ENCODE results near the gene KCNH4. TPM values are rescaled to one million over a fixed set of nuclear protein-coding genes. Genes with fewer than 3 reads are reported as not detected.

KCNH4 gene
- total RNA-seq, 1 donor from 2014 or later, result not detected

DNA sequence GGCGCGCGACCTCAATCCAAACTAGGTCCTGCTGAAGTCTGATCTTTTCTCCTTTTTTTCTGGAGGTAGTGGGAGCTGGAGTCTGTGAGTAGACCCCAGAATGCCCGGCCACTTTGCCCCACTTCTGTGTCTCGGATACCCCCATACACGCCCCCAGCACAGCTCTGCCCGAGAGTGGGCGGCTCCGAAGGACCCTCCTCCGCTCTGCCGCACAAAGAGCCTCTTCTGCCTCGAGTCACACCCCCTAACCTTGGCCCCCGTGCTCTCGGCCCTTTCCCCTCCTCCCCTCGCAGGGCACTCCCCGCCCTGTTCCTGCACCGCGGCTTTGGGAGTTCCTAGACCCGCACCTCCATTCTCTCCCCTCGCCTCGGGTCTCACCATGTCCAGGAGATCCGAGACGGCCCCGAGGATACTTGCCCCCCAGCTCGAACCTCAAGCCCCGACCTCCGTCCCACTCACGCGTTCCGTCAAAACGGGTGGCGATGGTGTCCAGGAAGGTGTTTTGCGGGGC, 476 bp downstream of the KCNH4 start:
- no peak for TF ChIP-seq CTCF (IDR thresholded peaks at IDR 0.05; ENCODE audit: insufficient read depth, low read length, poor library complexity, severe bottlenecking)
- H3K4me3 ChIP-seq (ENCODE audit: low read depth, low read length), result no peak overlapping the region
- H3K36me3 ChIP-seq (ENCODE audit: control insufficient read depth, insufficient read depth, low read length), result no peaks in the 10 kb centered on the region
- H3K27me3 ChIP-seq (ENCODE audit: control insufficient read depth, insufficient read depth, low read length), result peaks cover 38% of the 10 kb centered on the region
- no peak for DNase-seq (ENCODE audit: low read depth)

GRCh38 chr17:42179911-42180410, 981 bp downstream of the KCNH4 start:
- no peak for TF ChIP-seq CTCF (IDR thresholded peaks at IDR 0.05; ENCODE audit: insufficient read depth, low read length, poor library complexity, severe bottlenecking)
- DNase-seq (ENCODE audit: low read depth), result no peak
- Histone ChIP-seq H3K27me3 (ENCODE audit: control insufficient read depth, insufficient read depth, low read length) (peaks cover 38% of the 10 kb centered on the region), H3K4me3 (ENCODE audit: low read depth, low read length) (no peak overlapping the region), H3K36me3 (ENCODE audit: control insufficient read depth, insufficient read depth, low read length) (no peaks in the 10 kb centered on the region)

- TF ChIP-seq CTCF (IDR thresholded peaks at IDR 0.05; ENCODE audit: insufficient read depth, low read length, poor library complexity, severe bottlenecking), result no peak
- DNase-seq (ENCODE audit: low read depth), result no peak
- H3K27me3 ChIP-seq (ENCODE audit: control insufficient read depth, insufficient read depth, low read length), result peaks cover 39% of the 10 kb centered on the region
- H3K36me3 ChIP-seq (ENCODE audit: control insufficient read depth, insufficient read depth, low read length), result no peaks in the 10 kb centered on the region
- H3K4me3 ChIP-seq (ENCODE audit: low read depth, low read length), result no peak overlapping the region
These were observed 1.6 kb downstream of the KCNH4 start for GRCh38 chr17:42179335-42179734.

GRCh38 chr17:42178817-42179216, 2.1 kb downstream of the KCNH4 start:
- Histone ChIP-seq H3K27me3 (ENCODE audit: control insufficient read depth, insufficient read depth, low read length) (peaks cover 41% of the 10 kb centered on the region), H3K36me3 (ENCODE audit: control insufficient read depth, insufficient read depth, low read length) (no peaks in the 10 kb centered on the region), H3K4me3 (ENCODE audit: low read depth, low read length) (no peak overlapping the region)
- no peak for TF ChIP-seq CTCF (IDR thresholded peaks at IDR 0.05; ENCODE audit: insufficient read depth, low read length, poor library complexity, severe bottlenecking)
- DNase-seq (ENCODE audit: low read depth), result no peak

DNA sequence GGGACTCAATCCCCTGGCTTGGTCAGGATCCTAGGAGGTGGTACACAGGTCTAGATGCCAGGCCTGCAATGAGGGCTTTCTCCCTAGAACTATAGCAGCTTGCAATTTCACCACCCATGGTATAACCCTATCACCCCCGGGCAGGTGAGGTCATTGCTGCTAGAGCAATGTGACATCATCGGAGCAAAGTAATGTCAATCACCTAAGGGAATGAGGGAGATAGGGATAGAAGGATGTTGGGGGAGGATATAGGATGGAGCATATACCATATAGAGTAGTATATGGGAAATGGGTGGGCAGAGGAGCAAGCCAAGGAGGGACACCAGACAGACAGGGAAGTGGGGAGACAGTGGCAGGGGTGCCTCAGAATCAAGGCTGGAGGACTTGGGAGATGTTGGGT, 3.3 kb downstream of the KCNH4 start:
- peaks cover 48% of the 10 kb centered on the region for H3K27me3 ChIP-seq (ENCODE audit: control insufficient read depth, insufficient read depth, low read length)
- no peak for DNase-seq (ENCODE audit: low read depth)

More for the DNA sequence above, 3.3 kb downstream of the KCNH4 start:
- no peak overlapping the region for H3K4me3 ChIP-seq (ENCODE audit: low read depth, low read length)
- no peak for TF ChIP-seq CTCF (IDR thresholded peaks at IDR 0.05; ENCODE audit: insufficient read depth, low read length, poor library complexity, severe bottlenecking)
- H3K36me3 ChIP-seq (ENCODE audit: control insufficient read depth, insufficient read depth, low read length), result no peaks in the 10 kb centered on the region

Measured in kidney epithelial cell (primary cell).